IMR-90 (cell line): Measurements from ENCODE around the gene SYCP3. TPM values are rescaled to one million over a fixed set of nuclear protein-coding genes. Genes with fewer than 3 reads are reported as not detected.

Experiments used
- ATAC-seq: fragments of 200-7000 bp; cut with Tn5 transposase; 2 replicates; pipeline ENCODE4 v1.9.1; 2020; ENCODE audit warnings: low read depth, mild to moderate bottlenecking, moderate library complexity
- BruUV-seq: library from RNA; stranded (reverse); fragments of 400-500 nt; replicated peaks from 2 replicates; lab custom pipeline; 2021; lab: Mats Ljungman, UMichigan
- CTCF ChIA-PET: fragments of 300-600 bp; formaldehyde crosslinking; extraction: SDS; loops from one replicate; lab custom pipeline; 2021; ENCODE audit warnings: antibody characterized with exemption; lab: Yijun Ruan, JAX
- POLR2A ChIA-PET: fragments of 300-600 bp; sonication (Branson Sonifier 250); formaldehyde crosslinking; loops from one replicate; lab custom pipeline; 2022; ENCODE audit warnings: antibody characterized with exemption; ENCODE audit not compliant: unreplicated experiment; lab: Charles Lee
- DNase-seq: peaks from one replicate; pipeline ENCODE4 v3.0.0; 2013
- H2AFZ ChIP-seq: replicated peaks from 2 replicates; pipeline ENCODE3; 2013; ENCODE audit warnings: low read length, mild to moderate bottlenecking; ENCODE audit not compliant: poor library complexity
- H2AK5ac ChIP-seq: 2 replicates; pipeline ENCODE4 v1.6.1; 2013; ENCODE audit warnings: low read depth, low read length, inconsistent platforms
- H2AK9ac ChIP-seq: replicated peaks from 2 replicates; pipeline ENCODE3; 2013; ENCODE audit warnings: mild to moderate bottlenecking, low read depth, low read length, moderate library complexity; ENCODE audit not compliant: poor library complexity
- H2BK120ac ChIP-seq: 2 replicates; pipeline ENCODE4 v1.6.1; 2013; ENCODE audit warnings: low read depth, low read length, inconsistent platforms
- H2BK15ac ChIP-seq: 3 replicates; pipeline ENCODE4 v1.6.1; 2013; ENCODE audit warnings: low read depth, low read length, inconsistent platforms
- H2BK20ac ChIP-seq: 2 replicates; pipeline ENCODE4 v1.6.1; 2013; ENCODE audit warnings: low read depth, mild to moderate bottlenecking, inconsistent platforms, low read length, moderate library complexity
- H2BK5ac ChIP-seq: 2 replicates; pipeline ENCODE4 v1.6.1; 2013; ENCODE audit warnings: mild to moderate bottlenecking, low read depth, low read length, inconsistent platforms; ENCODE audit not compliant: poor library complexity, severe bottlenecking
- H3K14ac ChIP-seq: replicated peaks from 2 replicates; pipeline ENCODE4 v1.6.1; 2013; ENCODE audit warnings: low read depth, low read length, inconsistent platforms
- H3K18ac ChIP-seq: 2 replicates; pipeline ENCODE4 v1.6.1; 2013; ENCODE audit warnings: low read depth, low read length, control low read depth
- H3K23ac ChIP-seq: 2 replicates; pipeline ENCODE4 v1.6.1; 2013; ENCODE audit warnings: low read depth, low read length, inconsistent platforms
- H3K27ac ChIP-seq: 2 replicates; pipeline ENCODE4 v1.5.1; 2013; ENCODE audit warnings: mild to moderate bottlenecking, control low read depth, low read length; ENCODE audit not compliant: insufficient read depth
- H3K27me3 ChIP-seq: 2 replicates; pipeline ENCODE4 v1.6.1; 2013; ENCODE audit warnings: low read length; ENCODE audit not compliant: control insufficient read depth, insufficient read depth
- H3K36me3 ChIP-seq: 2 replicates; pipeline ENCODE4 v1.6.1; 2013; ENCODE audit warnings: low read length, mixed read lengths; ENCODE audit not compliant: control insufficient read depth, insufficient read depth
- H3K4ac ChIP-seq: 2 replicates; pipeline ENCODE4 v1.6.1; 2013; ENCODE audit warnings: low read depth, low read length, inconsistent platforms
- H3K4me1 ChIP-seq: 2 replicates; pipeline ENCODE4 v1.6.1; 2013; ENCODE audit warnings: low read length, mixed read lengths; ENCODE audit not compliant: control insufficient read depth, insufficient read depth
- H3K4me2 ChIP-seq: 2 replicates; pipeline ENCODE4 v1.6.1; 2013; ENCODE audit warnings: low read depth, mild to moderate bottlenecking, control low read depth, low read length, moderate library complexity
- H3K4me3 ChIP-seq: 2 replicates; pipeline ENCODE4 v1.5.1; 2013; ENCODE audit warnings: low read depth, mild to moderate bottlenecking, control low read depth, low read length, moderate library complexity; ENCODE audit not compliant: insufficient read depth
- H3K56ac ChIP-seq: 2 replicates; pipeline ENCODE4 v1.6.1; 2013; ENCODE audit warnings: low read length, inconsistent platforms; ENCODE audit not compliant: insufficient read depth; ENCODE audit errors: extremely low read depth
- H3K79me1 ChIP-seq, 2 experiments: 2 replicates each; pipeline ENCODE4 v1.6.1; 2013; ENCODE audit warnings: low read length in 2 of 2, inconsistent platforms in 1 of 2, low read depth in 1 of 2
- H3K9ac ChIP-seq: 2 replicates; pipeline ENCODE4 v1.6.1; 2013; ENCODE audit warnings: low read depth, low read length, control low read depth
- H3K9me1 ChIP-seq: 2 replicates; pipeline ENCODE4 v1.6.1; 2013; ENCODE audit warnings: low read length, inconsistent platforms; ENCODE audit not compliant: insufficient read depth
- H3K9me3 ChIP-seq: 2 replicates; pipeline ENCODE4 v1.6.1; 2013; ENCODE audit warnings: low read length; ENCODE audit not compliant: control insufficient read depth, insufficient read depth
- H4K20me1 ChIP-seq: 2 replicates; pipeline ENCODE4 v1.6.1; 2013; ENCODE audit warnings: low read length, inconsistent platforms; ENCODE audit not compliant: insufficient read depth
- H4K5ac ChIP-seq: 2 replicates; pipeline ENCODE4 v1.6.1; 2013; ENCODE audit warnings: mild to moderate bottlenecking, low read depth, low read length, control low read depth
- H4K8ac ChIP-seq, 2 experiments: 2 replicates each; pipeline ENCODE4 v1.6.1; 2013; ENCODE audit warnings: low read depth in 2 of 2, low read length in 2 of 2, control low read depth in 1 of 2, inconsistent platforms in 1 of 2
- H4K91ac ChIP-seq: 2 replicates; pipeline ENCODE4 v1.6.1; 2013; ENCODE audit warnings: low read depth, low read length, inconsistent platforms; ENCODE audit not compliant: insufficient read depth
- BHLHE40 ChIP-seq: fragments of 150-350 bp; IDR thresholded peaks from 2 replicates; pipeline ENCODE4 v1.6.1; 2016; ENCODE audit warnings: mild to moderate bottlenecking, low read depth, low read length
- CEBPB ChIP-seq: IDR thresholded peaks from 2 replicates; pipeline ENCODE4 v1.6.1; 2012; ENCODE audit warnings: low read depth, low read length, improper control_type of control experiment
- RCOR1 ChIP-seq: IDR thresholded peaks from 2 replicates; pipeline ENCODE4 v1.6.1; 2012; ENCODE audit warnings: mild to moderate bottlenecking, low read length, improper control_type of control experiment; ENCODE audit not compliant: insufficient replicate concordance
- USF2 ChIP-seq: fragments of 150-350 bp; IDR thresholded peaks from 2 replicates; pipeline ENCODE4 v1.6.1; 2017; ENCODE audit warnings: mild to moderate bottlenecking, antibody characterized with exemption, low read length, low read depth
- WGBS, 2 experiments: methylation state at CpG; one replicate each; pipeline versions ENCODE4 v1.1.5 to v1.1.7; 2013; ENCODE audit warnings: missing lambda C conversion rate in 2 of 2; ENCODE audit not compliant: insufficient read length in 1 of 2; ENCODE audit errors: extremely low coverage in 2 of 2; 5-methylcytosine and 5-hydroxymethylcytosine counted together
- dilution Hi-C: fragments of 300-500 bp; cut with HindIII; formaldehyde crosslinking; loops from one replicate; pipeline ENCODE4 v1.14.3; 2018; ENCODE audit warnings: low sequenced_read_pairs; ENCODE audit not compliant: unreplicated experiment
- in situ Hi-C: fragments of 300-500 bp; cut with MboI; formaldehyde crosslinking; loops from 3 replicates; pipeline ENCODE4 v1.14.3; 2019; ENCODE audit warnings: low sequenced_read_pairs, inconsistent platforms, mixed read lengths
- intact Hi-C: fragments of 100-400 bp; cut with micrococcal nuclease; formaldehyde crosslinking; loops from 2 replicates; pipeline ENCODE4 v1.10.0; 2022
- polyA plus RNA-seq, 3 experiments: library from polyadenylated mRNA; depleted of rRNA; stranded (reverse); fragments of >200 nt; gene quantifications; 2 replicates each; pipeline ENCODE4 v1.2.3, GENCODE V29; 2012; ENCODE audit warnings: low replicate concordance in 1 of 3
- total RNA-seq: library from RNA; depleted of rRNA; stranded (reverse); fragments of >200 nt; gene quantifications from 2 replicates; pipeline ENCODE4 v1.2.3, GENCODE V29; 2012

Gene SYCP3
- total and polyA plus RNA-seq, 2 of the 4 experiments (the other 2 are of a cell fraction) = 0.07 TPM; not detected in 1

- Histone ChIP-seq H3K36me3 (peaks cover 2% of the 10 kb centered on the region; the same call in 1 of the 2 replicates), H2BK120ac (no peak overlapping the region), H3K23ac (no peak overlapping the region), H3K9ac (no peak overlapping the region), H3K4ac (no peak overlapping the region), H4K5ac (no peak overlapping the region), H3K56ac (no peak overlapping the region), H3K9me1 (peaks cover 12% of the 10 kb centered on the region), H3K9me3 (no peaks in the 10 kb centered on the region), H2AK5ac (no peak overlapping the region), H3K18ac (no peak overlapping the region), H4K20me1 (no peaks in the 10 kb centered on the region), H2AFZ (no peak overlapping the region), H2AK9ac (no peak overlapping the region), H4K8ac (no peak overlapping the region), H4K91ac (no peak overlapping the region), H3K14ac (no peak overlapping the region), H3K27ac (no peak overlapping the region), H2BK5ac (no peak overlapping the region), H3K4me3 (no peak overlapping the region), H3K4me2 (no peak overlapping the region), H3K4me1 (peaks cover 9% of the 10 kb centered on the region), H2BK15ac (no peak overlapping the region), H3K27me3 (no peaks in the 10 kb centered on the region), H3K79me1 (no peaks in the 10 kb centered on the region; a peak in 2 of 4 replicates), H2BK20ac (no peak overlapping the region)
- in situ Hi-C loops = loop anchor here (5.0 kb wide), 1 partner anchor 48 kb away; no protein-coding TSS in a partner anchor
- no CpG with 5 or more reads among the region's 6 CpGs for WGBS, 2 experiments
- ATAC-seq (no peak), DNase-seq (no peak)
- BruUV-seq = no TSS peak
- TF ChIP-seq BHLHE40 (no peak), CEBPB (no peak), RCOR1 (no peak), USF2 (no peak)
- intact Hi-C loops = loop anchor here (10.0 kb wide), 2 partner anchors 315 to 985 kb away; no protein-coding TSS in a partner anchor
- ChIA-PET POLR2A (no interaction called here), CTCF (interaction anchor here (0.7 kb wide), 1 partner anchor 51 kb away, joined by 3 read pairs; the partner anchor contains the start of gene GNPTAB)
- dilution Hi-C loops = no loop called here
These were observed 40.4 kb upstream of the SYCP3 start for GRCh38 chr12:101779626-101780025.
